GM23338 (cell line): ENCODE measurements around the gene VCPKMT. TPM values are rescaled to one million over a fixed set of nuclear protein-coding genes. Genes with fewer than 3 reads are reported as not detected.

ENCODE experiments used
- ATAC-seq: fragments of 200-7000 bp; cut with Tn5 transposase; 3 replicates; pipeline ENCODE4 v1.9.1; 2020
- DNase-seq: peaks from one replicate; pipeline ENCODE4 v3.0.0-alpha.2; 2015; ENCODE audit warnings: low spot score
- H2AFZ ChIP-seq: fragments of 200-600 bp; sonication (generic); 2 replicates; pipeline ENCODE4 v1.8.0; 2016; ENCODE audit warnings: antibody characterized with exemption, mild to moderate bottlenecking, moderate library complexity
- H3F3A ChIP-seq: fragments of 200-600 bp; sonication (generic); replicated peaks from 2 replicates; pipeline ENCODE4 v1.8.0; 2017; ENCODE audit warnings: antibody characterized with exemption, mixed run types, low read depth
- H3K27ac ChIP-seq: fragments of 200-600 bp; sonication (generic); 2 replicates; pipeline ENCODE4 v1.6.1; 2016; ENCODE audit warnings: low read depth
- H3K27me3 ChIP-seq: fragments of 200-600 bp; sonication (generic); 2 replicates; pipeline ENCODE4 v1.8.0; 2016; ENCODE audit warnings: mild to moderate bottlenecking, mixed run types, moderate library complexity; ENCODE audit not compliant: insufficient read depth
- H3K36me3 ChIP-seq: fragments of 200-600 bp; sonication (generic); 2 replicates; pipeline ENCODE4 v1.8.0; 2016; ENCODE audit warnings: mild to moderate bottlenecking; ENCODE audit not compliant: insufficient read depth
- H3K4me1 ChIP-seq: fragments of 200-600 bp; sonication (generic); 2 replicates; pipeline ENCODE4 v1.8.0; 2016; ENCODE audit warnings: mild to moderate bottlenecking, moderate library complexity; ENCODE audit not compliant: insufficient read depth
- H3K4me2 ChIP-seq: fragments of 200-600 bp; sonication (generic); 2 replicates; pipeline ENCODE4 v1.7.1; 2017; ENCODE audit warnings: mixed run types
- H3K4me3 ChIP-seq: fragments of 200-600 bp; sonication (generic); 2 replicates; pipeline ENCODE4 v1.6.1; 2016; ENCODE audit warnings: mixed run types
- H3K79me2 ChIP-seq: fragments of 200-600 bp; sonication (generic); replicated peaks from 2 replicates; pipeline ENCODE4 v1.8.0; 2017; ENCODE audit warnings: mild to moderate bottlenecking; ENCODE audit not compliant: insufficient read depth
- H3K9me2 ChIP-seq: fragments of 200-600 bp; sonication (generic); 2 replicates; pipeline ENCODE4 v1.8.0; 2017; ENCODE audit not compliant: insufficient read depth
- H4K20me1 ChIP-seq: fragments of 200-600 bp; sonication (generic); replicated peaks from 2 replicates; pipeline ENCODE4 v1.8.0; 2017; ENCODE audit warnings: mild to moderate bottlenecking; ENCODE audit not compliant: insufficient read depth
- H3K27ac Mint-ChIP-seq: 2 replicates; pipeline ENCODE4 v1.8.0; 2020; ENCODE audit warnings: inconsistent platforms, mild to moderate bottlenecking, moderate library complexity, mixed read lengths
- H3K27me3 Mint-ChIP-seq: 3 replicates; pipeline ENCODE4 v1.8.0; 2022; ENCODE audit warnings: low read depth, mild to moderate bottlenecking, moderate library complexity, mixed read lengths, inconsistent platforms; ENCODE audit not compliant: insufficient read depth, poor library complexity
- H3K36me3 Mint-ChIP-seq: 3 replicates; pipeline ENCODE4 v1.8.0; 2021; ENCODE audit warnings: low read depth, mild to moderate bottlenecking, inconsistent platforms, moderate library complexity, mixed read lengths
- H3K4me1 Mint-ChIP-seq: 3 replicates; pipeline ENCODE4 v1.8.0; 2020; ENCODE audit warnings: mild to moderate bottlenecking, inconsistent platforms, mixed read lengths
- H3K4me3 Mint-ChIP-seq: 3 replicates; pipeline ENCODE4 v1.8.0; 2021; ENCODE audit warnings: moderate library complexity, mild to moderate bottlenecking, inconsistent platforms, mixed read lengths
- H3K9me3 Mint-ChIP-seq: 3 replicates; pipeline ENCODE4 v1.8.0; 2020; ENCODE audit warnings: moderate library complexity, mild to moderate bottlenecking, inconsistent platforms, mixed read lengths
- CREB1 ChIP-seq: fragments of 250-450 bp; sonication (Bioruptor Pico); IDR thresholded peaks from 2 replicates; pipeline ENCODE4 v1.5.0; 2020; ENCODE audit warnings: low read depth, mild to moderate bottlenecking, moderate library complexity
- EZH2 ChIP-seq: fragments of 200-600 bp; sonication (generic); IDR thresholded peaks from one replicate; pipeline ENCODE4 v1.8.0; 2017; ENCODE audit warnings: antibody characterized with exemption, mild to moderate bottlenecking, low read depth; ENCODE audit not compliant: unreplicated experiment
- EZH2phosphoT487 ChIP-seq: fragments of 200-600 bp; sonication (generic); IDR thresholded peaks from one replicate; pipeline ENCODE4 v1.8.1; 2018; ENCODE audit warnings: antibody characterized with exemption; ENCODE audit not compliant: unreplicated experiment
- JUNB ChIP-seq: IDR thresholded peaks from one replicate; pipeline ENCODE4 v1.6.1; 2016; ENCODE audit warnings: antibody characterized with exemption; ENCODE audit not compliant: unreplicated experiment
- NANOG ChIP-seq: IDR thresholded peaks from 2 replicates; pipeline ENCODE4 v1.6.1; 2016; ENCODE audit warnings: antibody characterized with exemption, borderline replicate concordance
- POLR2AphosphoS5 ChIP-seq: IDR thresholded peaks from 2 replicates; pipeline ENCODE4 v1.6.1; 2016; ENCODE audit warnings: antibody characterized with exemption, low read depth
- STAT1 ChIP-seq: IDR thresholded peaks from one replicate; pipeline ENCODE4 v1.6.1; 2016; ENCODE audit warnings: antibody characterized with exemption; ENCODE audit not compliant: unreplicated experiment
- ZNF114 ChIP-seq: fragments of 250-450 bp; sonication (Bioruptor Pico); IDR thresholded peaks from 2 replicates; pipeline ENCODE4 v1.5.0; 2020; ENCODE audit warnings: mild to moderate bottlenecking, moderate library complexity
- polyA plus RNA-seq: library from polyadenylated mRNA; unstranded; fragments of >200 nt; fragmentation: Nextera tagmentation; extraction: Ambion mirVana; gene quantifications from 2 replicates; pipeline ENCODE4 v1.2.1, GENCODE V29; 2016
- total RNA-seq: library from RNA; depleted of rRNA; stranded (reverse); fragments of >200 nt; shearing (Covaris generic); gene quantifications from 2 replicates; pipeline ENCODE4 v1.2.3, GENCODE V29; 2014
- TF ChIP-seq, protein P1 (sequence below), 2 experiments: fragments of 200-600 bp in 1 of 2; sonication (generic) in 1 of 2; conservative IDR thresholded peaks; 2 replicates each; pipeline versions ENCODE4 v1.5.1 to v1.6.1; 2016 to 2017; ENCODE audit warnings: antibody characterized with exemption in 2 of 2, low read depth in 2 of 2, mild to moderate bottlenecking in 2 of 2, moderate library complexity in 1 of 2
- TF ChIP-seq, protein P2 (sequence below): IDR thresholded peaks from 2 replicates; pipeline ENCODE4 v1.6.1; 2016; ENCODE audit warnings: antibody characterized with exemption

VCPKMT gene
- total and polyA plus RNA-seq, 2 experiments from 2014 or later = 12.3 to 15.8 TPM

GRCh38 chr14:50117456-50117855 lies 1.1 kb upstream of the VCPKMT start:
- Histone ChIP-seq H4K20me1 (no peaks in the 10 kb centered on the region), H3F3A (no peaks in the 10 kb centered on the region), H3K4me3 (no peak overlapping the region), H3K27ac (peak overlapping the region; percentile 1; the same call in 1 of the 2 replicates), H3K4me2 (no peak overlapping the region), H3K79me2 (peaks cover 34% of the 10 kb centered on the region), H3K9me2 (no peaks in the 10 kb centered on the region), H3K36me3 (peaks cover 25% of the 10 kb centered on the region), H2AFZ (no peak overlapping the region), H3K27me3 (no peaks in the 10 kb centered on the region), H3K4me1 (peaks cover 18% of the 10 kb centered on the region)
- H3K36me3 Mint-ChIP-seq = peaks cover 37% of the 10 kb centered on the region
- TF ChIP-seq EZH2 = no peak
- no peak for ATAC-seq
- H3K4me1 Mint-ChIP-seq = peaks cover 17% of the 10 kb centered on the region; the same call in 2 of the 3 replicates
- 0 out of 2 replicates have a peak overlapping the region, but pooled peaks have one; percentile 74 for H3K27ac Mint-ChIP-seq
- H3K27me3 Mint-ChIP-seq = peaks cover 6% of the 10 kb centered on the region
- no peaks in the 10 kb centered on the region for H3K9me3 Mint-ChIP-seq
- DNase-seq = no peak
- no peak overlapping the region for H3K4me3 Mint-ChIP-seq

DNA sequence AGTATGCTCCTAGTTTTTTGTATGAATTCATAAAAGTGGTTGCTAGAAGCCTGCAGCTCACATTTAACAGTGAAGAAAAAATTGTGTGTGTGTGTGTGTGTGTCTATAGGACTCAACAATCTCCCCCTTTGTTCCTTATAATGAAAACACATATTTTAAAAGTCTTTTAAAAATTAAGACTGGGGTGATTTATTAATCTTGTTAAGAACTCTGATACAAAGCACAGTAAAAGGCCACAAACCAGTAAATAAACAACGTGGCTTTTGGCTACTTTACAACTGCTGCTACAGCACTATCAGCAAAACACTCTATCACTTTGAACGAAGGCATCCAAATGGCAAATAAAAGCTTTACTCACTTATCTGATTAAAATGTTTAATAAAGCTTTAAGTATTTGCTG lies 594 bp upstream of the VCPKMT start:
- ATAC-seq = no peak
- Mint-ChIP-seq H3K4me3 (peak overlapping the region; percentile 96), H3K4me1 (peaks cover 17% of the 10 kb centered on the region; the same call in 2 of the 3 replicates), H3K27me3 (peaks cover 6% of the 10 kb centered on the region), H3K27ac (peak overlapping the region; percentile 99), H3K9me3 (no peaks in the 10 kb centered on the region), H3K36me3 (peaks cover 42% of the 10 kb centered on the region)
- peak overlapping the region; percentile 60 for H3K4me2 ChIP-seq
- no peak overlapping the region; the same call in 1 of the 2 replicates for H2AFZ ChIP-seq
- H3K36me3 ChIP-seq = peaks cover 30% of the 10 kb centered on the region
- TF ChIP-seq NANOG (no peak), CREB1 (CRISPR knock-in tag) (no peak), EZH2phosphoT487 (no peak), EZH2 (no peak), ZNF114 (CRISPR knock-in tag) (no peak), POLR2AphosphoS5 (no peak), STAT1 (no peak), JUNB (no peak)
- TF ChIP-seq, protein P1, sequence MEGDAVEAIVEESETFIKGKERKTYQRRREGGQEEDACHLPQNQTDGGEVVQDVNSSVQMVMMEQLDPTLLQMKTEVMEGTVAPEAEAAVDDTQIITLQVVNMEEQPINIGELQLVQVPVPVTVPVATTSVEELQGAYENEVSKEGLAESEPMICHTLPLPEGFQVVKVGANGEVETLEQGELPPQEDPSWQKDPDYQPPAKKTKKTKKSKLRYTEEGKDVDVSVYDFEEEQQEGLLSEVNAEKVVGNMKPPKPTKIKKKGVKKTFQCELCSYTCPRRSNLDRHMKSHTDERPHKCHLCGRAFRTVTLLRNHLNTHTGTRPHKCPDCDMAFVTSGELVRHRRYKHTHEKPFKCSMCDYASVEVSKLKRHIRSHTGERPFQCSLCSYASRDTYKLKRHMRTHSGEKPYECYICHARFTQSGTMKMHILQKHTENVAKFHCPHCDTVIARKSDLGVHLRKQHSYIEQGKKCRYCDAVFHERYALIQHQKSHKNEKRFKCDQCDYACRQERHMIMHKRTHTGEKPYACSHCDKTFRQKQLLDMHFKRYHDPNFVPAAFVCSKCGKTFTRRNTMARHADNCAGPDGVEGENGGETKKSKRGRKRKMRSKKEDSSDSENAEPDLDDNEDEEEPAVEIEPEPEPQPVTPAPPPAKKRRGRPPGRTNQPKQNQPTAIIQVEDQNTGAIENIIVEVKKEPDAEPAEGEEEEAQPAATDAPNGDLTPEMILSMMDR (conservative IDR thresholded peaks at IDR 0.05; ENCODE audit: low read depth in 2 of 2) = no peak
- TF ChIP-seq, protein P2, sequence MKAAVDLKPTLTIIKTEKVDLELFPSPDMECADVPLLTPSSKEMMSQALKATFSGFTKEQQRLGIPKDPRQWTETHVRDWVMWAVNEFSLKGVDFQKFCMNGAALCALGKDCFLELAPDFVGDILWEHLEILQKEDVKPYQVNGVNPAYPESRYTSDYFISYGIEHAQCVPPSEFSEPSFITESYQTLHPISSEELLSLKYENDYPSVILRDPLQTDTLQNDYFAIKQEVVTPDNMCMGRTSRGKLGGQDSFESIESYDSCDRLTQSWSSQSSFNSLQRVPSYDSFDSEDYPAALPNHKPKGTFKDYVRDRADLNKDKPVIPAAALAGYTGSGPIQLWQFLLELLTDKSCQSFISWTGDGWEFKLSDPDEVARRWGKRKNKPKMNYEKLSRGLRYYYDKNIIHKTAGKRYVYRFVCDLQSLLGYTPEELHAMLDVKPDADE = no peak
- H3K27me3 ChIP-seq = no peaks in the 10 kb centered on the region
- no peaks in the 10 kb centered on the region for H4K20me1 ChIP-seq
- H3K27ac ChIP-seq = peak overlapping the region; percentile 87
- no peaks in the 10 kb centered on the region for H3F3A ChIP-seq
- H3K4me3 ChIP-seq = peak overlapping the region; percentile 68
- DNase-seq = no peak
- peaks cover 34% of the 10 kb centered on the region for H3K79me2 ChIP-seq
- no peaks in the 10 kb centered on the region for H3K9me2 ChIP-seq
- H3K4me1 ChIP-seq = peaks cover 18% of the 10 kb centered on the region
